Activated CD8-positive, alpha-beta memory T cell treated with anti-CD3 and anti-CD28 coated beads for 36 hours (primary cell): ENCODE data around the gene SURF2. TPM values are rescaled to one million over a fixed set of nuclear protein-coding genes. Genes with fewer than 3 reads are reported as not detected.

ENCODE experiments used
- CTCF ChIA-PET: fragments of 350-600 bp; sonication (Branson Sonifier 250); formaldehyde crosslinking; loops from one replicate; lab custom pipeline; 2021; ENCODE audit warnings: antibody characterized with exemption; lab: Charles Lee
- POLR2A ChIA-PET: fragments of 350-600 bp; sonication (Branson Sonifier 250); formaldehyde crosslinking; loops from one replicate; lab custom pipeline; 2021; ENCODE audit warnings: antibody characterized with exemption; lab: Charles Lee
- total RNA-seq, 2 experiments: library from RNA; stranded (reverse); gene quantifications; one replicate each; pipeline ENCODE4 v1.2.3, GENCODE V29; 2021

The SURF2 gene
- total RNA-seq, 2 experiments from 2014 or later: 29.7 to 30.9 TPM

GRCh38 chr9:133334161-133334560 lies 22.2 kb upstream of the SURF2 start:
- ChIA-PET POLR2A (no interaction called here), CTCF (no interaction called here)

GRCh38 chr9:133334888-133335287 lies 21.5 kb upstream of the SURF2 start:
- POLR2A ChIA-PET: interaction anchor here (1.4 to 1.5 kb wide), 2 partner anchors 13 to 15 kb away, joined by 8 to 9 read pairs; partner anchors contain the start of genes MED22 and RPL7A
- CTCF ChIA-PET: interaction anchor here (1.0 kb wide), 1 partner anchor 36 kb away, joined by 3 read pairs; no protein-coding TSS in a partner anchor

GRCh38 chr9:133335924-133336811 lies 20.2 kb upstream of the SURF2 start, which contains the start of gene SURF6:
TSS of gene SURF6 (minus strand) at chr9:133336188. CDS start at chr9:133336132, 56 bp downstream.
- CTCF ChIA-PET: interaction anchor here (0.7 to 1.0 kb wide), 2 partner anchors 35 to 124 kb away, joined by 3 read pairs; no protein-coding TSS in a partner anchor
- POLR2A ChIA-PET: interaction anchor here (0.5 to 1.5 kb wide), 7 partner anchors 12 to 933 kb away, joined by 3 to 9 read pairs (median 4); partner anchors contain the start of genes MED22 and RPL7A

GRCh38 chr9:133339641-133340040 lies 16.7 kb upstream of the SURF2 start:
- CTCF ChIA-PET: interaction anchor here (1.3 to 1.7 kb wide), 4 partner anchors 10 to 147 kb away, joined by 3 to 4 read pairs (median 4); no protein-coding TSS in a partner anchor
- POLR2A ChIA-PET: interaction anchor here (1.4 to 1.5 kb wide), 2 partner anchors 8 to 31 kb away, joined by 4 read pairs; partner anchors contain the start of genes MED22 and RPL7A

GRCh38 chr9:133340256-133340655 lies 16.1 kb upstream of the SURF2 start:
- POLR2A ChIA-PET: interaction anchor here (1.4 to 1.5 kb wide), 2 partner anchors 8 to 31 kb away, joined by 4 read pairs; partner anchors contain the start of genes MED22 and RPL7A

GRCh38 chr9:133340916-133341315 lies 15.4 kb upstream of the SURF2 start:
- CTCF ChIA-PET: interaction anchor here (1.5 kb wide), 1 partner anchor 11 kb away, joined by 4 read pairs; no protein-coding TSS in a partner anchor
- POLR2A ChIA-PET: no interaction called here

More at GRCh38 chr9:133340256-133340655, 16.1 kb upstream of the SURF2 start:
- CTCF ChIA-PET: interaction anchor here (1.3 to 1.7 kb wide), 3 partner anchors 9 to 146 kb away, joined by 3 to 4 read pairs (median 4); no protein-coding TSS in a partner anchor

- ChIA-PET POLR2A (no interaction called here), CTCF (interaction anchor here (1.1 to 1.5 kb wide), 2 partner anchors 10 to 35 kb away, joined by 3 to 4 read pairs; no protein-coding TSS in a partner anchor)
Observed at GRCh38 chr9:133341369-133342068, 14.8 kb upstream of the SURF2 start.

GRCh38 chr9:133342069-133342406 lies 14.3 kb upstream of the SURF2 start:
- ChIA-PET POLR2A (no interaction called here), CTCF (interaction anchor here (1.1 to 1.5 kb wide), 2 partner anchors 10 to 35 kb away, joined by 3 to 4 read pairs; no protein-coding TSS in a partner anchor)

- ChIA-PET POLR2A (no interaction called here), CTCF (interaction anchor here (0.9 to 1.5 kb wide), 3 partner anchors 9 to 34 kb away, joined by 3 to 4 read pairs (median 3); no protein-coding TSS in a partner anchor)
Observed at GRCh38 chr9:133342570-133342969, 13.8 kb upstream of the SURF2 start.

GRCh38 chr9:133344071-133344470 lies 12.3 kb upstream of the SURF2 start:
- ChIA-PET CTCF (no interaction called here), POLR2A (interaction anchor here (1.1 kb wide), 1 partner anchor 22 kb away, joined by 7 read pairs; no protein-coding TSS in a partner anchor)

- POLR2A ChIA-PET: no interaction called here
- CTCF ChIA-PET: no interaction called here
Observed at GRCh38 chr9:133344979-133345378, 11.4 kb upstream of the SURF2 start.

- ChIA-PET CTCF (interaction anchor here (1.0 kb wide), 1 partner anchor 26 kb away, joined by 3 read pairs; no protein-coding TSS in a partner anchor), POLR2A (interaction anchor here (1.2 to 6.8 kb wide), 2 partner anchors 11 to 27 kb away, joined by 4 to 172 read pairs; partner anchors contain the start of genes STKLD1, SURF1, SURF2 and SURF4)
Observed at GRCh38 chr9:133345596-133345995, 10.8 kb upstream of the SURF2 start.

GRCh38 chr9:133346021-133346785 lies 10.1 kb upstream of the SURF2 start:
- POLR2A ChIA-PET: interaction anchor here (0.7 to 6.8 kb wide), 4 partner anchors 10 to 75 kb away, joined by 3 to 172 read pairs (median 4); partner anchors contain the start of genes STKLD1, SURF1, SURF2 and SURF4

GRCh38 chr9:133347515-133347984 lies 8.8 kb upstream of the SURF2 start:
- ChIA-PET POLR2A (interaction anchor here (0.7 to 6.8 kb wide), 12 partner anchors 8 to 316 kb away, joined by 3 to 172 read pairs (median 4); partner anchors contain the start of genes GTF3C5, SLC2A6, STKLD1 and SURF1), CTCF (interaction anchor here (1.0 to 4.9 kb wide), 3 partner anchors 9 to 24 kb away, joined by 3 to 41 read pairs (median 3); no protein-coding TSS in a partner anchor)

More at GRCh38 chr9:133346021-133346785, 10.1 kb upstream of the SURF2 start:
- CTCF ChIA-PET: interaction anchor here (1.0 to 1.2 kb wide), 2 partner anchors 19 to 26 kb away, joined by 3 read pairs; no protein-coding TSS in a partner anchor

GRCh38 chr9:133347985-133348717 lies 8.2 kb upstream of the SURF2 start, which contains the start of the genes MED22 and RPL7A:
TSS of gene MED22 (minus strand) at chr9:133348131. CDS start at chr9:133346662, 1,469 bp downstream.
TSS of gene RPL7A (plus strand) at chr9:133348218. CDS start at chr9:133348244, 26 bp downstream.
- ChIA-PET CTCF (interaction anchor here (1.0 to 4.9 kb wide), 3 partner anchors 9 to 23 kb away, joined by 3 to 41 read pairs (median 3); no protein-coding TSS in a partner anchor), POLR2A (interaction anchor here (0.6 to 6.8 kb wide), 14 partner anchors 9 to 317 kb away, joined by 3 to 172 read pairs (median 4); partner anchors contain the start of genes GTF3C5, SLC2A6, STKLD1 and SURF1)
